KOPT-K1 (cell line): Measurements from ENCODE around the gene KCNIP1.

Source experiments
- H3K27ac ChIP-seq: fragments of 200-600 bp; sonication (generic); 2 replicates; pipeline ENCODE4 v1.5.1; 2016; ENCODE audit warnings: antibody characterized with exemption, mild to moderate bottlenecking, low read depth, low read length; ENCODE audit not compliant: poor library complexity, severe bottlenecking
- H3K36me3 ChIP-seq: fragments of 200-600 bp; sonication (generic); 2 replicates; pipeline ENCODE4 v1.5.1; 2017; ENCODE audit warnings: antibody characterized with exemption, mild to moderate bottlenecking, low read length, moderate library complexity; ENCODE audit not compliant: insufficient read depth
- H3K9me3 ChIP-seq: fragments of 200-600 bp; sonication (generic); 2 replicates; pipeline ENCODE4 v1.5.1; 2017; ENCODE audit warnings: antibody characterized with exemption, low read length, mild to moderate bottlenecking; ENCODE audit not compliant: insufficient read depth, poor library complexity, severe bottlenecking

KCNIP1 gene

GRCh38 chr5:170571875-170572852 lies 68.3 kb downstream of the KCNIP1 start:
- H3K36me3 ChIP-seq, result no peaks in the 10 kb centered on the region
- H3K27ac ChIP-seq, result no peak overlapping the region
- H3K9me3 ChIP-seq, result peaks cover 7% of the 10 kb centered on the region

DNA sequence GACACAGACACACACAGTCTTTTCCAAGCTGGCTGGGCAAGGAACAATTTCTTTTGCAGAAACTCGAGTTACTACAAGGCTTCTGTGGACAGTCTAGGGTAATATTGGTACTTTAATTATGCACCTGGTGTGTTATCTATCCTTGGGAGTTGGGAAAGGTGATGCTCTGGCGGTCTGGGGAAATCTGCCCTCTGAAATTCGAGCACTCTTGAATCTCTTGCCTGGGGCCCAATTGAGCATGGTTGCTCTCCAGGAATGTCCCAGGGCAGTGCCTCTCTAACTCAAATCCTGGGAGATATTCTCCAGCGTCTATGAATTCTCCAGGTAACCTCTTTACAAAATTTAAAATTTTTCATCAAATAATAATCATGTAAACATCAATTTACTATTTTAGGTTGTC lies 69.3 kb downstream of the KCNIP1 start:
- Histone ChIP-seq H3K27ac (no peak overlapping the region), H3K36me3 (no peaks in the 10 kb centered on the region), H3K9me3 (peaks cover 7% of the 10 kb centered on the region)

DNA sequence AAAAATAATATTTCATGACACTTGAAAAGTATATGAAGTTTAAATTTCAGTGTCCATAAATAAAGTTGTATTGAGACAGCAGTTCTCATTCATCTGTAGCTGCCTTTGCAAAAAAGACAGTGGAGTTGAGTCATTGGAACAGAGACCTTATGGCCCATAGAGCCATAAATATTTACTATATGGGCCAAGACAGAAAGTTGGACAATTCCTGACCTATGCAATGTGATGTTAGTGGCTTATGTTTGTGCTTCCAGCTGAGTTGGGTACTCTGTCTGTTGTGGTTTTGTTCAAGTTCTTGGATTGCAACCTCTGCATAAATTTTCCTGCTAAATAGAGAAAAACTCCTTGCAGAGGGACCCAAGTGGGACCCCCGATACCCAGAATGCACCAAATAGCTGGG lies 69.8 kb downstream of the KCNIP1 start:
- Histone ChIP-seq H3K9me3 (peaks cover 7% of the 10 kb centered on the region), H3K27ac (no peak overlapping the region), H3K36me3 (no peaks in the 10 kb centered on the region)

DNA sequence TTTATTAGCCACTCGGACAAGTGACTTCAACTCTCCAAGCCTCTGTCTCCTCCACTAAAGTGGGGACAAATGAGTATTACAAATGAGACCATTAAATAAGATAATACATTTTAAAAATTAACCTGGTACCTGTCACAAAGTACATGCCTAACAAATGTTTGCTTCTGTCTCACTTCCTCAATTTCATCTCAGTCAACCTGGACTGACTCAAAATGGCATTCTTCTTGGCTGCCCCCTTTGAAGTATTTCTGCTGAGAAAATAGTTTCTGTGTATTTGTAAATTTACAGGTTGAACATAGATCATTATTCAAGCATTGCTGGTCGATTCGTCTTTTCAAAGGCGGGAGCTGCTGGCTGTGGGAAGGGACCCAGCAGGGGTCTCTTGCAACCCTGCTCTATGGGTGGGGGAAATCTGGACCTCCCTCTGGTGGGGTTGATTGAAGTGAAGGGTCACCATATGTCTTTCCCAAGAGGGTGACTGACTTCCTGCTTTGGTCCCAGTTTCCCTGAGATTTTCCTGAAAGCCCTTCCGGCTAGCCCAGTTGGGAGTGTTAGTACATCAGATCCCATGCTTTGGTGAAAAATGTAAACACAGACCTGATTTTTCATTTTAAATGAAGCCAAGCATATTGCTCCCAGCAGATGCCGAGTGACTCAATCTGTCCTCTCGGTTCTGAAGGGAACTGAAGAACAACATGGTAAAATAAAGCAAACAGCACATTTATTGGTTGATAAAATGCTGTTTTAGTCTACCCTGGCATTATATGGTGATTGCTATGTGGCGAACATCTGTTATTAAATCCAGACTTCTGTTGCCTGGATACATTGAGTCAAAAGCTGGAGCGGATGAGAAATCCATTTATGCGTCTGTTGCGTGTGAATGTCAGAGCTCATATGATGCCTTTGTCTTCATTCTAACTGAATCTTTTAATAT lies 73.0 kb downstream of the KCNIP1 start:
- no peaks in the 10 kb centered on the region for H3K36me3 ChIP-seq
- H3K27ac ChIP-seq, result no peak overlapping the region
- peaks cover 7% of the 10 kb centered on the region for H3K9me3 ChIP-seq

DNA sequence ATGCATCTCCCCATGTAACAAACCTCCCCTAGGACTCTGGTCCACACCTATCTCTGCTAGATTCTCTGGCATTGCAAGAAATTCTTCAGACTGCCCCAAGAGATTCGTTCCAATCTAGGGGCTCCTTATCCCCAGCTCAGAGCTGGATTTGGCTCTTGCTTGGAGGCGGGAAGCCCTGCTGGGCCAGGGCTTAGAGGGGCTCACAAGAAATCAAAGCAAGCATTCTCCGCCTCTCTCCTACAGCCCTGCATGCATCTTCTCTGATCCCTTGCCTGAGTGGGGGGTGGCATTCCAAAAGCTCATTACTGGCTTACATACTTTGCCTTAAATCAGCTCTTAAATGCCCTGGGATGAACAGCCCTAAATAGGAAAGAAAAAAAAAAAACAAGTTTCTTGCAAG lies 75.8 kb downstream of the KCNIP1 start:
- peaks cover 7% of the 10 kb centered on the region for H3K9me3 ChIP-seq
- no peak overlapping the region for H3K27ac ChIP-seq
- H3K36me3 ChIP-seq, result no peaks in the 10 kb centered on the region

DNA sequence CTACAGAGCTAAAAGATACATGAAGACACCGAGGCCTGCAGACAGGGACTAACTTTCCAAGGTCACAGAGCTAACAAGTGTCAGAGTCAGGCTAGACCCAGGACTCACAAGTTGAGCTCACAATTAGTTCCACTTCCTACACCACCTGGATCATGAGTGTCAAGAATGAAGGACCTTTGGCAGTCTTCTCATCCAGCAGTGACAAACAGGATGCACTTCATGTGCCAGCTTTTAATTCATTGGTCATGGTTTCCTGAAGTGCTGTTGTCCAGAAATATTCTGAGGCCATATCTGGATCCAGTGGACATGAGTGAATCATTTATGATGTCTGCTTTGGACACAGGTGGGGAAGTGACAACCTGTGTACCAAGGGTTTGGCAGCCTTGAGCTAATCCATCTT lies 77.4 kb downstream of the KCNIP1 start:
- Histone ChIP-seq H3K9me3 (peaks cover under 1% of the 10 kb centered on the region), H3K36me3 (no peaks in the 10 kb centered on the region), H3K27ac (no peak overlapping the region)

- Histone ChIP-seq H3K27ac (no peak overlapping the region), H3K36me3 (no peaks in the 10 kb centered on the region), H3K9me3 (no peaks in the 10 kb centered on the region)
These were observed 79.0 kb downstream of the KCNIP1 start for GRCh38 chr5:170582644-170583330.

GRCh38 chr5:170584003-170584402 lies 80.2 kb downstream of the KCNIP1 start:
- Histone ChIP-seq H3K36me3 (no peaks in the 10 kb centered on the region), H3K27ac (no peak overlapping the region), H3K9me3 (no peaks in the 10 kb centered on the region)

- no peak overlapping the region for H3K27ac ChIP-seq
- H3K36me3 ChIP-seq, result no peaks in the 10 kb centered on the region
These were observed 80.7 kb downstream of the KCNIP1 start for GRCh38 chr5:170584450-170585058.

GRCh38 chr5:170585273-170585948 lies 81.6 kb downstream of the KCNIP1 start:
- H3K9me3 ChIP-seq, result no peaks in the 10 kb centered on the region
- no peaks in the 10 kb centered on the region for H3K36me3 ChIP-seq

More at GRCh38 chr5:170584450-170585058, 80.7 kb downstream of the KCNIP1 start:
- H3K9me3 ChIP-seq, result no peaks in the 10 kb centered on the region

DNA sequence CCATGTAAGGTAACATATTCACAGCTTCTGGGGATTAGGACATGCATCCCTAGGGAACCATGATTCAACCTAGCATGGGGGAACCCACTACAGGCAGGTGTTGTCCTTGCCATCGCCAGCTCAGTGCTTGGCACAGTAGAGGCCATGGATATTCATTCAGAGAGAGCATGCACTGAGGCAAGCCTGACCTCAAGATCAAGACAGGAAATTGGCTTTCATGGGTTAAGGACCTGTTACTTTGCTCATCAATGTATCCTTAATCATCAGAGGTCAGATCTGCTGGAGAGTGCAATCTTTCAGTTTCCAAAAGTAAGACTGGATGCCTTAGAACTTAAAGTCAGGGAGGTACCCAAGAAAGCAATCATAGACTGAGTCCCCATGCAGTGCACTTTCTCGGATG lies 84.0 kb downstream of the KCNIP1 start:
- no peak overlapping the region for H3K27ac ChIP-seq
- no peaks in the 10 kb centered on the region for H3K9me3 ChIP-seq
- no peaks in the 10 kb centered on the region for H3K36me3 ChIP-seq

More at GRCh38 chr5:170585273-170585948, 81.6 kb downstream of the KCNIP1 start:
- no peak overlapping the region for H3K27ac ChIP-seq

- H3K9me3 ChIP-seq, result no peaks in the 10 kb centered on the region
- H3K36me3 ChIP-seq, result no peaks in the 10 kb centered on the region
- no peak overlapping the region for H3K27ac ChIP-seq
These were observed 85.8 kb downstream of the KCNIP1 start for GRCh38 chr5:170589643-170590042.

DNA sequence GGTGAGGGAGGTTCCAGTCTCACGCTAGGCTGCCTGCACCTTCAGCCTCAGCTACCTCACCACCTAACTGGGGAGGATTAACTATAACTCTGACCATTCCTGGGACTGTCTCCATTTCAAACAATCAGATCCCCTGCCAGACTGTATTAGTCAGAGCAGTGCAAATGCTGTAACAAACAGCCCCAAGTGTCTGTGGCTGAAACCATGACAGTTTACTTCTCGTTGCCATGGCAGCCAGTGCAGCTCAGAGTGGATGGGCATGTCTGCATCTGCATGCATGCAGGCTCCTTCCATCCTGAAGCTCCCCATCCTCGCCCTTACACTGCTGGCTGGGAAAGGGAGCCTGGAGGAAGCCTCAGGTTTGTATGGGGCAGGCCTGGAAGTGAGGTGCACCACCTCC lies 86.7 kb downstream of the KCNIP1 start:
- no peak overlapping the region for H3K27ac ChIP-seq
- H3K9me3 ChIP-seq, result no peaks in the 10 kb centered on the region

GRCh38 chr5:170591054-170591453 lies 87.2 kb downstream of the KCNIP1 start:
- no peaks in the 10 kb centered on the region for H3K36me3 ChIP-seq
- no peak overlapping the region for H3K27ac ChIP-seq
- no peaks in the 10 kb centered on the region for H3K9me3 ChIP-seq

More for the DNA sequence above, 86.7 kb downstream of the KCNIP1 start:
- H3K36me3 ChIP-seq, result no peaks in the 10 kb centered on the region
